Breast epithelium (tissue), 4 donors: ENCODE data around the gene SLC35B3. TPM values are rescaled to one million over a fixed set of nuclear protein-coding genes. Genes with fewer than 3 reads are reported as not detected.
"Not testable (repeated sequence)": the region's sequence is repeated elsewhere in the genome, so short reads cannot be mapped to it uniquely, and the experiment has no call there.

Experiments
- DNase-seq, 2 donors: peaks; one replicate each; pipeline ENCODE4 v3.0.0-alpha.2; 2019; ENCODE audit warnings: low spot score in 2 of 2
- H3K27ac ChIP-seq, 2 donors: fragments of 200-600 bp; sonication (generic) in 1 of 2; one replicate each; pipeline ENCODE4 v1.5.1; 2016 to 2019; ENCODE audit warnings: mild to moderate bottlenecking in 1 of 2
- H3K27me3 ChIP-seq, 2 donors: fragments of 200-600 bp; sonication (generic) in 1 of 2; one replicate each; pipeline versions ENCODE4 v1.5.1 to v1.6.0; 2017 to 2019; ENCODE audit warnings: control low read depth in 1 of 2, mild to moderate bottlenecking in 1 of 2
- H3K36me3 ChIP-seq: fragments of 200-600 bp; one replicate; pipeline ENCODE4 v1.5.1; 2019
- H3K4me1 ChIP-seq, 2 donors: fragments of 200-600 bp; sonication (generic); one replicate each; pipeline ENCODE4 v1.5.1; 2016 to 2019; ENCODE audit warnings: control low read depth in 1 of 2
- H3K4me3 ChIP-seq, 3 donors: fragments of 200-600 bp; sonication (generic); 1 replicate in 2 of 3; 2 replicates in 1 of 3; pipeline ENCODE4 v1.5.1; 2016 to 2019; ENCODE audit warnings: mild to moderate bottlenecking in 3 of 3, moderate library complexity in 2 of 3
- H3K9me3 ChIP-seq, 2 donors: fragments of 200-600 bp; sonication (generic) in 1 of 2; one replicate each; pipeline ENCODE4 v1.5.1; 2016 to 2019; ENCODE audit warnings: control low read depth in 1 of 2
- CTCF ChIP-seq, 3 donors: fragments of 450-650 bp; IDR thresholded peaks; one replicate each; pipeline ENCODE4 v1.5.1; 2016 to 2017; ENCODE audit warnings: antibody characterized with exemption in 3 of 3, mild to moderate bottlenecking in 3 of 3, moderate library complexity in 3 of 3
- POLR2A ChIP-seq: fragments of 450-650 bp; IDR thresholded peaks from one replicate; pipeline ENCODE4 v1.6.1; 2016; ENCODE audit warnings: antibody characterized with exemption, mild to moderate bottlenecking, moderate library complexity
- POLR2AphosphoS5 ChIP-seq, 3 donors: sonication (generic); formaldehyde crosslinking; IDR thresholded peaks; one replicate each; pipeline ENCODE4 v1.6.1; 2017; ENCODE audit warnings: antibody characterized with exemption in 3 of 3
- intact Hi-C: fragments of 100-400 bp; cut with DNase I; formaldehyde crosslinking; loops from one replicate; pipeline ENCODE4 v1.15.1; 2023; ENCODE audit warnings: low total_unique reads
- total RNA-seq, 3 donors: library from RNA; depleted of rRNA; stranded (reverse); fragments of >200 nt; gene quantifications; one replicate each; pipeline ENCODE4 v1.1.0, GENCODE V29; 2016

Gene SLC35B3
- total RNA-seq, 3 donors from 2014 or later, result 16.0 to 19.3 (median 16.1) TPM

DNA sequence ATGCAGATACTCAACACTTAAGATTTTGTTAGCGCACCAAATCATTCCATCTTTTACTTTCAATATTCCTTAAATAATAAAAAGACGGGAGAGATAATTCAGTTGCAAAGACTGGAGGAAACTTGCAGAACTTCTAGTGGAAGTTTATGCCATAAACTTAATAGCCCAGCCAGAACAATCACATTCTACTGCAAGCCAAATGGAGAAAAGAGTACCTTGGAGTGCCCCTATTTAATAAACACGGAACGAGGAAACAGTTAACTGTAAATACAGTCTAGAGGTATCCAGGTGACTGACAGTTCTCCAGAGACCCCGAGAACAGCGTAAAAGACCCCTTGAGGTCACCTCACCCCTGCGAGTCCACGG is 635 bp downstream of the SLC35B3 start:
- H3K9me3 ChIP-seq, result no peaks in the 10 kb centered on the region
- peak overlapping the region; percentile 86 to 93 for H3K27ac ChIP-seq
- intact Hi-C loops, result no loop called here
- no peak for DNase-seq
- H3K4me1 ChIP-seq, result peaks cover 0 to 5% of the 10 kb centered on the region in 2 donors
- no peak for TF ChIP-seq CTCF (IDR thresholded peaks at IDR 0.05)
- no peak for TF ChIP-seq POLR2A
- no peak for TF ChIP-seq POLR2AphosphoS5 (IDR thresholded peaks at IDR 0.05)
- H3K36me3 ChIP-seq, result no peaks in the 10 kb centered on the region
- no peaks in the 10 kb centered on the region for H3K27me3 ChIP-seq
- peak overlapping the region; percentile 69 to 95 (median 91) for H3K4me3 ChIP-seq

DNA sequence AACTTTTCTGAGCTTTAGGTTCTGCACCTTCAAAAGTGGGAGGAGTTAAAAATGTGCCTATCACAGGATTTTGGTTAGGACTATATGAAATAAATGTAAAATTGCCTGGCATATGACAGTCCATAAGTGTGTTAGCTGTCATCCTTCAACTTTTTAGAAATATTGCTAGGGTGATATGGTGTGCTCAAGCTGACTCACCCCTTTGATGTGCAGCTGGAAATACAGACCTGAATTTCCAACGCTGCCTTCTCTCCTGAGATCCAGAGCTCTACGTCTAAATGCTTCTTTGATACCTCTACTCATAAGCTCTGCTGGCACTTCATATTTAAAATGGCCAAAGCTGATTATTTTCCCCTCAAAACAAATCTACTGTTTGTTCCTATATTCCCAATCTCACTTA is 2.7 kb downstream of the SLC35B3 start:
- Histone ChIP-seq H3K4me3 (no peak overlapping the region), H3K4me1 (peaks cover 0 to 5% of the 10 kb centered on the region in 2 donors), H3K27ac (no peak overlapping the region), H3K27me3 (no peaks in the 10 kb centered on the region), H3K9me3 (no peaks in the 10 kb centered on the region), H3K36me3 (no peaks in the 10 kb centered on the region)
- no peak for DNase-seq
- TF ChIP-seq POLR2AphosphoS5 (IDR thresholded peaks at IDR 0.05) (no peak), CTCF (IDR thresholded peaks at IDR 0.05) (no peak), POLR2A (no peak)
- intact Hi-C loops, result no loop called here

DNA sequence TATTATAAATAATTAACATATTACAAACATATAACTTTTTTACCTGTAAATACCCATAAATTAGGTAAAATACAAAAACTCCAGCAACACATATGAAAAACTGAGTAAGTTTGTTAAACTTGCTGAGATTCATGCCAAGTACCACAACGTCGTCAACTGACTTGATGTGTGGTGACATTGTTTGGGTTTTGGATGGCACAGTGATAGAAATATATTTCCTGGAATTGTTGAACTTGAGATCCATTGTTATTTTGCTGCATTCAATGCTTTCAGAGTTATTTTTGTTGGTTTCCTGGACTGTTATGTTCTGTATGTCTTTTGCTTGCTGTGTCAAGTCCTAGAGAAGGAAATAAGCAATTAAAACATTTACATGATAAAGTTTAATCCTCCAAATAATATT is 5.5 kb downstream of the SLC35B3 start:
- intact Hi-C loops, result loop anchor here (5.0 kb wide), 1 partner anchor 803 kb away; no protein-coding TSS in a partner anchor
- TF ChIP-seq POLR2AphosphoS5 (IDR thresholded peaks at IDR 0.05), result no peak
- TF ChIP-seq POLR2A, result no peak
- no peak for TF ChIP-seq CTCF (IDR thresholded peaks at IDR 0.05)
- Histone ChIP-seq H3K4me3 (no peak overlapping the region), H3K27me3 (no peaks in the 10 kb centered on the region), H3K27ac (no peak overlapping the region), H3K9me3 (no peaks in the 10 kb centered on the region), H3K4me1 (peaks cover 0 to 5% of the 10 kb centered on the region in 2 donors), H3K36me3 (peaks cover 4% of the 10 kb centered on the region)
- no peak for DNase-seq

- not testable (repeated sequence) for H3K9me3 ChIP-seq, H3K4me1 ChIP-seq, H3K27me3 ChIP-seq, H3K4me3 ChIP-seq, H3K36me3 ChIP-seq, H3K27ac ChIP-seq, DNase-seq
- intact Hi-C loops, result loop anchor here (5.0 kb wide), 1 partner anchor 799 kb away; no protein-coding TSS in a partner anchor
Measured at GRCh38 chr6:8426544-8426943, 8.8 kb downstream of the SLC35B3 start.

DNA sequence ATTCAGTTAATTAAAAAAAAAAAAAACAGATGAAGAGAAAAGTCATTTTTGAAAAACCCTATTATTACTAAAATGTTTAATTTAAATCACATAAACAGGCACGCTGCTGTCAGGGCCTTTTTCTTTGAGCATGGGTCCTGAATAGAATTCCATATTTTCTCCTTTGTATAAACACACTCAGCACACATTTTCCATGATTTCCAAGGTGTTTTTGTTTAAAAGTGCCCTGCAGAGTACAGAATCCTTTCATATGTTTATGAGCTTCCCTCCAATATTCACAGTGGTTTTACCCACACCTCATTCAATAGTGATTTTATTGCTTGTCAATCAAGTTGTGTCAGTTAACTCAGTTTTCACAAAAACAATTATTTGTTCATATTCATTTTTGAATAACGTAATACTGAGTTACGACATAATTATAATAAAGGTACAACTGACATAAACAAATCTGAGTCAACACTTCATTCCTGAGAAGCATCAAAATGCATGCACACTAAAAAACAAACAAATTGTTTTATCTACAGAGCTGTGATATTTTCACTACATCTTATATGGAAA is 15.2 kb downstream of the SLC35B3 start:
- no peak overlapping the region for H3K27ac ChIP-seq
- no peaks in the 10 kb centered on the region for H3K27me3 ChIP-seq
- no peak overlapping the region for H3K4me3 ChIP-seq
- DNase-seq, result no peak
- no peaks in the 10 kb centered on the region for H3K9me3 ChIP-seq
- TF ChIP-seq POLR2A (no peak), POLR2AphosphoS5 (IDR thresholded peaks at IDR 0.05) (no peak), CTCF (IDR thresholded peaks at IDR 0.05) (no peak)
- H3K36me3 ChIP-seq, result peaks cover 6% of the 10 kb centered on the region
- H3K4me1 ChIP-seq, result no peaks in the 10 kb centered on the region
- intact Hi-C loops, result no loop called here

- H3K4me1 ChIP-seq, result no peaks in the 10 kb centered on the region
- H3K36me3 ChIP-seq, result peaks cover 6% of the 10 kb centered on the region
- intact Hi-C loops, result no loop called here
- no peak overlapping the region for H3K4me3 ChIP-seq
- H3K27ac ChIP-seq, result no peak overlapping the region
- H3K9me3 ChIP-seq, result no peaks in the 10 kb centered on the region
- H3K27me3 ChIP-seq, result no peaks in the 10 kb centered on the region
- no peak for TF ChIP-seq POLR2AphosphoS5 (IDR thresholded peaks at IDR 0.05)
- no peak for TF ChIP-seq CTCF (IDR thresholded peaks at IDR 0.05)
- no peak for TF ChIP-seq POLR2A
- no peak for DNase-seq
Measured at GRCh38 chr6:8415913-8416312, 19.4 kb downstream of the SLC35B3 start.
